SU-DHL-6 (cell line): Measurements from ENCODE around the gene NTSR2.

Experiments used
- EZH2phosphoT487 ChIP-seq: fragments of 200-600 bp; sonication (generic), shearing (Covaris generic); conservative IDR thresholded peaks from 2 replicates; pipeline ENCODE4 v1.6.1; 2018; ENCODE audit warnings: mild to moderate bottlenecking, antibody characterized with exemption, low read length, moderate library complexity, mixed read lengths
- TF ChIP-seq, protein P1 (sequence below): fragments of 200-600 bp; sonication (generic); IDR thresholded peaks from one replicate; pipeline ENCODE4 v1.5.1; 2017; ENCODE audit warnings: antibody characterized with exemption, mild to moderate bottlenecking, low read length, moderate library complexity; ENCODE audit not compliant: insufficient read depth, poor library complexity, severe bottlenecking

DNA sequence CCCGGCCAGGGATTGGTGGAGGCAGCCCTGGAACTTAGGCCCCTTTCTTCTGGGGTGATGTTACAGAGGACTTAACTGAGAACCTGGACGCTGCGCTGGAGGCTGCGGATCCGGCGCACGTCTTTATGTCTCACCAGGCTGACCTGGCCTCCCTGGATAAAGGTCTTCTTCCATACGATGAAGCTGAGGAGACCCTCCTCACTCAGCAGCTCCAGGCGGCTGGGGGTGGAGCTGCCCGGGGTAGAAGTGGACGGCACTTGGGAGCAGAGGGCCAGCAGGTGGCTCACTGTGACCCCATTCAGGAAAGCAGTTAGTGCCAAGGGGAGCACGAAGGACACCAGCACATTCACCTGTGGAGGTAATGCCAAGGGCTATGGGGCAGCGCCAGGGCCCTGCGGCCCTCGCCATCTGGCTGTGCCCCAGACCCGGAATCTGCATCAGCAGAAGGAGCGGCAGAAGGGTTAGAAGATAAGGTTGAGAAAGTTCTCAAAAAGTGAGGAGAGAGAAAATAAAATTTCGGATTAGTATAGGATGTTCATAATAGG, 8.0 kb downstream of the NTSR2 start:
- TF ChIP-seq, protein P1, sequence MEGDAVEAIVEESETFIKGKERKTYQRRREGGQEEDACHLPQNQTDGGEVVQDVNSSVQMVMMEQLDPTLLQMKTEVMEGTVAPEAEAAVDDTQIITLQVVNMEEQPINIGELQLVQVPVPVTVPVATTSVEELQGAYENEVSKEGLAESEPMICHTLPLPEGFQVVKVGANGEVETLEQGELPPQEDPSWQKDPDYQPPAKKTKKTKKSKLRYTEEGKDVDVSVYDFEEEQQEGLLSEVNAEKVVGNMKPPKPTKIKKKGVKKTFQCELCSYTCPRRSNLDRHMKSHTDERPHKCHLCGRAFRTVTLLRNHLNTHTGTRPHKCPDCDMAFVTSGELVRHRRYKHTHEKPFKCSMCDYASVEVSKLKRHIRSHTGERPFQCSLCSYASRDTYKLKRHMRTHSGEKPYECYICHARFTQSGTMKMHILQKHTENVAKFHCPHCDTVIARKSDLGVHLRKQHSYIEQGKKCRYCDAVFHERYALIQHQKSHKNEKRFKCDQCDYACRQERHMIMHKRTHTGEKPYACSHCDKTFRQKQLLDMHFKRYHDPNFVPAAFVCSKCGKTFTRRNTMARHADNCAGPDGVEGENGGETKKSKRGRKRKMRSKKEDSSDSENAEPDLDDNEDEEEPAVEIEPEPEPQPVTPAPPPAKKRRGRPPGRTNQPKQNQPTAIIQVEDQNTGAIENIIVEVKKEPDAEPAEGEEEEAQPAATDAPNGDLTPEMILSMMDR: no peak
- no peak for TF ChIP-seq EZH2phosphoT487
